HL-60 (cell line): ENCODE measurements around the gene WDR43.

Experiments used
- CTCF ChIP-seq: IDR thresholded peaks from one replicate; pipeline ENCODE4 v1.5.1; 2011; ENCODE audit warnings: low read length, control low read depth, inconsistent platforms; ENCODE audit not compliant: insufficient read depth
- SPI1 ChIP-seq: IDR thresholded peaks from 2 replicates; pipeline ENCODE4 v1.6.1; 2012; ENCODE audit warnings: low read depth, mild to moderate bottlenecking, borderline replicate concordance
- TF ChIP-seq, protein P1 (sequence below): IDR thresholded peaks from 2 replicates; pipeline ENCODE4 v1.6.1; 2012; ENCODE audit warnings: low read depth; ENCODE audit not compliant: insufficient replicate concordance

DNA sequence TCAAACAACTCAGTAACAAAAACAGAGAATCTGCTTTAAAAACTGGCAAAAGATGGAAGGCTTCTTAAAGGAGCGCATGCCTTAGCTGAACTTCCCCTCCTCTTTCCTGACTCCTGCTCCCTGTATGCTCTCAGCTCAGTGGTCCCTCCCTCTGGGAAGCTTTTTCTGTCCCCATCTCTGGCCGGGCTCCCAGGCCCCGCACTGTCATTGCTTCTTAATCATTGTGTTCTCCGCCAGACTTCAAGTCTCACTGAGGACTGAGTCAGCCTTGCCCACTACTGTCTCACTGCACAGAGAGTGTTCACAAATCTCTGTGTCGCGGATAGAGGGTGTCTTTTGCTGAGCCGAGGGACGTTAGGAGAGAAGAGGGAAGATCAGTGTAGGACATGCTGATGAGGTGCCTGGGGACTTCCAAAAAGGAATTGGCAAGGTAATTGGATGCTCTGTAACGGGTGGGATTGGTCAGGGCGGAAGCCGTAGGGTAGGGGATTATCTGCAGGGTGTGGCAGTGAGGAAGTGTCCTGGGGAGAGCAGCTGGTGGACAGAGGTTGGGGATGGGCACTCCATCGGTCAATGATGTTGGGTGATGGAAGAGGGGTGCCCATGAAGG, 102.9 kb downstream of the WDR43 start:
- TF ChIP-seq CTCF (no peak), SPI1 (no peak)
- TF ChIP-seq, protein P1, sequence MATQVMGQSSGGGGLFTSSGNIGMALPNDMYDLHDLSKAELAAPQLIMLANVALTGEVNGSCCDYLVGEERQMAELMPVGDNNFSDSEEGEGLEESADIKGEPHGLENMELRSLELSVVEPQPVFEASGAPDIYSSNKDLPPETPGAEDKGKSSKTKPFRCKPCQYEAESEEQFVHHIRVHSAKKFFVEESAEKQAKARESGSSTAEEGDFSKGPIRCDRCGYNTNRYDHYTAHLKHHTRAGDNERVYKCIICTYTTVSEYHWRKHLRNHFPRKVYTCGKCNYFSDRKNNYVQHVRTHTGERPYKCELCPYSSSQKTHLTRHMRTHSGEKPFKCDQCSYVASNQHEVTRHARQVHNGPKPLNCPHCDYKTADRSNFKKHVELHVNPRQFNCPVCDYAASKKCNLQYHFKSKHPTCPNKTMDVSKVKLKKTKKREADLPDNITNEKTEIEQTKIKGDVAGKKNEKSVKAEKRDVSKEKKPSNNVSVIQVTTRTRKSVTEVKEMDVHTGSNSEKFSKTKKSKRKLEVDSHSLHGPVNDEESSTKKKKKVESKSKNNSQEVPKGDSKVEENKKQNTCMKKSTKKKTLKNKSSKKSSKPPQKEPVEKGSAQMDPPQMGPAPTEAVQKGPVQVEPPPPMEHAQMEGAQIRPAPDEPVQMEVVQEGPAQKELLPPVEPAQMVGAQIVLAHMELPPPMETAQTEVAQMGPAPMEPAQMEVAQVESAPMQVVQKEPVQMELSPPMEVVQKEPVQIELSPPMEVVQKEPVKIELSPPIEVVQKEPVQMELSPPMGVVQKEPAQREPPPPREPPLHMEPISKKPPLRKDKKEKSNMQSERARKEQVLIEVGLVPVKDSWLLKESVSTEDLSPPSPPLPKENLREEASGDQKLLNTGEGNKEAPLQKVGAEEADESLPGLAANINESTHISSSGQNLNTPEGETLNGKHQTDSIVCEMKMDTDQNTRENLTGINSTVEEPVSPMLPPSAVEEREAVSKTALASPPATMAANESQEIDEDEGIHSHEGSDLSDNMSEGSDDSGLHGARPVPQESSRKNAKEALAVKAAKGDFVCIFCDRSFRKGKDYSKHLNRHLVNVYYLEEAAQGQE, result no peak
